Aorta (tissue), 5 donors: ENCODE measurements around the gene CCNL2. TPM values are rescaled to one million over a fixed set of nuclear protein-coding genes. Genes with fewer than 3 reads are reported as not detected.

Experiments used
- ATAC-seq: fragments of 200-7000 bp; cut with Tn5 transposase; one replicate; pipeline ENCODE4 v1.9.1; 2022; ENCODE audit warnings: moderate library complexity; ENCODE audit not compliant: low FRiP score
- DNase-seq, 2 donors: peaks; one replicate each; pipeline ENCODE4 v3.0.0-alpha.2; 2020
- H3K27ac ChIP-seq, 2 donors: one replicate each; pipeline ENCODE4 v1.5.1; 2013; ENCODE audit warnings: low read length in 2 of 2, mild to moderate bottlenecking in 2 of 2, moderate library complexity in 2 of 2, control low read depth in 1 of 2, inconsistent platforms in 1 of 2, low read depth in 1 of 2
- H3K27me3 ChIP-seq, 2 donors: one replicate each; pipeline ENCODE4 v1.6.1; 2013; ENCODE audit warnings: control low read depth in 1 of 2, low read length in 1 of 2, mild to moderate bottlenecking in 1 of 2, moderate library complexity in 1 of 2; ENCODE audit not compliant: insufficient read depth in 2 of 2, control insufficient read depth in 1 of 2
- H3K36me3 ChIP-seq, 2 donors: one replicate each; pipeline ENCODE4 v1.6.1; 2013; ENCODE audit warnings: control low read depth in 1 of 2, low read length in 1 of 2, mild to moderate bottlenecking in 1 of 2; ENCODE audit not compliant: insufficient read depth in 2 of 2, control insufficient read depth in 1 of 2
- H3K4me1 ChIP-seq, 2 donors: one replicate each; pipeline ENCODE4 v1.6.1; 2013; ENCODE audit warnings: low read length in 2 of 2, control low read depth in 1 of 2, mild to moderate bottlenecking in 1 of 2, moderate library complexity in 1 of 2; ENCODE audit not compliant: insufficient read depth in 2 of 2, control insufficient read depth in 1 of 2
- H3K4me3 ChIP-seq, 2 donors: one replicate each; pipeline ENCODE4 v1.5.1; 2013; ENCODE audit warnings: low read length in 2 of 2, control low read depth in 1 of 2, mild to moderate bottlenecking in 1 of 2
- H3K9me3 ChIP-seq: one replicate; pipeline ENCODE4 v1.6.1; 2013; ENCODE audit warnings: mild to moderate bottlenecking, low read length; ENCODE audit not compliant: control insufficient read depth
- WGBS, 2 donors: extraction: QIAGEN DNeasy Blood & Tissue Kit; methylation state at CpG; one replicate each; pipeline ENCODE4 v1.1.7; 2013; 5-methylcytosine and 5-hydroxymethylcytosine counted together
- intact Hi-C, 2 donors: fragments of 100-400 bp; cut with DNase I; formaldehyde crosslinking; loops; one replicate each; pipeline versions ENCODE4 v1.14.2 to v1.15.0; 2022
- polyA plus RNA-seq, 2 donors: library from polyadenylated mRNA; stranded (reverse); fragments of 200-250 nt; gene quantifications; one replicate each; pipeline ENCODE4 v1.2.3, GENCODE V29; 2013
- total RNA-seq, 2 donors: library from RNA; stranded (reverse); fragmentation: NEBNext Ultra II Directional; extraction: Animal tissue kit (Norgen Biotek cat#: 25700); gene quantifications; one replicate each; pipeline ENCODE4 v1.2.1, GENCODE V29; 2021
- donor health status: healthy with polysubstance abuse.
- donor health status: Bipolar disorder and iron deficiency.
- donor health status: DM: no; HTN: no; CAD: no.
- donor health status: DM: no; HTN: no; CAD: no.
- donor health status: DM: yes; HTN: yes; CAD: no.

The CCNL2 gene
- total and polyA plus RNA-seq, 4 donors, result 34.6 to 409 (median 200) TPM

- no peak for ATAC-seq
- no peaks in the 10 kb centered on the region for H3K4me1 ChIP-seq
- WGBS, 2 donors, result 11 to 13% methylated on average over 26 of the region's 26 CpGs
- peak overlapping the region; percentile 82 to 85 for H3K4me3 ChIP-seq
- no peak overlapping the region for H3K27ac ChIP-seq
- no peak for DNase-seq
- intact Hi-C loops, result loop anchor here in 1 of 2 donors (2.0 kb wide), 1 partner anchor 25 kb away; no protein-coding TSS in a partner anchor
- no peaks in the 10 kb centered on the region for H3K36me3 ChIP-seq
- H3K9me3 ChIP-seq, result no peaks in the 10 kb centered on the region
- H3K27me3 ChIP-seq, result no peaks in the 10 kb centered on the region
Observed at GRCh38 chr1:1347663-1348419, 51.3 kb downstream of the CCNL2 start.

GRCh38 chr1:1347026-1347595, 52.0 kb downstream of the CCNL2 start:
- H3K9me3 ChIP-seq, result no peaks in the 10 kb centered on the region
- H3K27me3 ChIP-seq, result no peaks in the 10 kb centered on the region
- DNase-seq, result no peak
- ATAC-seq, result no peak
- no peaks in the 10 kb centered on the region for H3K4me1 ChIP-seq
- H3K36me3 ChIP-seq, result no peaks in the 10 kb centered on the region
- intact Hi-C loops, result no loop called here
- no peak overlapping the region for H3K4me3 ChIP-seq
- no peak overlapping the region for H3K27ac ChIP-seq
- 78 to 82% methylated on average over 10 of the region's 10 CpGs for WGBS, 2 donors

- WGBS, 2 donors, result 87 to 92% methylated on average over 10 of the region's 10 CpGs
- intact Hi-C loops, result no loop called here
- no peak overlapping the region for H3K27ac ChIP-seq
- no peaks in the 10 kb centered on the region for H3K27me3 ChIP-seq
- no peaks in the 10 kb centered on the region for H3K9me3 ChIP-seq
- ATAC-seq (no peak), DNase-seq (no peak)
- peaks cover 0 to 4% of the 10 kb centered on the region in 2 donors for H3K36me3 ChIP-seq
- no peak overlapping the region for H3K4me3 ChIP-seq
- H3K4me1 ChIP-seq, result no peaks in the 10 kb centered on the region
Observed at GRCh38 chr1:1346501-1346890, 52.6 kb downstream of the CCNL2 start.

- H3K4me1 ChIP-seq, result no peaks in the 10 kb centered on the region
- ATAC-seq (no peak), DNase-seq (no peak)
- intact Hi-C loops, result no loop called here
- H3K4me3 ChIP-seq, result no peak overlapping the region
- peaks cover 0 to 4% of the 10 kb centered on the region in 2 donors for H3K36me3 ChIP-seq
- no peaks in the 10 kb centered on the region for H3K27me3 ChIP-seq
- no peaks in the 10 kb centered on the region for H3K9me3 ChIP-seq
- WGBS, 2 donors, result 26 to 41% methylated on average over 11 to 12 of the region's 12 CpGs
- no peak overlapping the region for H3K27ac ChIP-seq
Observed at GRCh38 chr1:1345860-1346500, 53.2 kb downstream of the CCNL2 start.

GRCh38 chr1:1345384-1345783, 53.8 kb downstream of the CCNL2 start:
- H3K36me3 ChIP-seq, result peaks cover 0 to 4% of the 10 kb centered on the region in 2 donors
- DNase-seq, result no peak
- H3K4me1 ChIP-seq, result no peaks in the 10 kb centered on the region
- H3K4me3 ChIP-seq, result no peak overlapping the region
- no peak overlapping the region for H3K27ac ChIP-seq
- WGBS, 2 donors, result 78 to 79% methylated on average over 16 of the region's 16 CpGs
- ATAC-seq, result no peak
- no peaks in the 10 kb centered on the region for H3K27me3 ChIP-seq
- H3K9me3 ChIP-seq, result no peaks in the 10 kb centered on the region
- intact Hi-C loops, result no loop called here

- DNase-seq, result no peak
- ATAC-seq, result no peak
- 67 to 75% methylated on average over 14 to 15 of the region's 15 CpGs for WGBS, 2 donors
- Histone ChIP-seq H3K27me3 (no peaks in the 10 kb centered on the region), H3K4me3 (no peak overlapping the region), H3K36me3 (peaks cover 0 to 4% of the 10 kb centered on the region in 2 donors), H3K27ac (no peak overlapping the region), H3K4me1 (no peaks in the 10 kb centered on the region), H3K9me3 (no peaks in the 10 kb centered on the region)
- intact Hi-C loops, result no loop called here
Observed at GRCh38 chr1:1344655-1345361, 54.3 kb downstream of the CCNL2 start.

- intact Hi-C loops, result no loop called here
- 81 to 87% methylated on average over 24 of the region's 24 CpGs for WGBS, 2 donors
- Histone ChIP-seq H3K27ac (no peak overlapping the region), H3K36me3 (peaks cover 0 to 4% of the 10 kb centered on the region in 2 donors), H3K27me3 (no peaks in the 10 kb centered on the region), H3K9me3 (no peaks in the 10 kb centered on the region), H3K4me3 (no peak overlapping the region), H3K4me1 (no peaks in the 10 kb centered on the region)
- DNase-seq (no peak), ATAC-seq (no peak)
Observed at GRCh38 chr1:1343811-1344421, 55.2 kb downstream of the CCNL2 start.

GRCh38 chr1:1342584-1343115, 56.5 kb downstream of the CCNL2 start:
- no peaks in the 10 kb centered on the region for H3K27me3 ChIP-seq
- 87 to 89% methylated on average over 18 of the region's 18 CpGs for WGBS, 2 donors
- peaks cover 0 to 4% of the 10 kb centered on the region in 2 donors for H3K36me3 ChIP-seq
- no peak overlapping the region for H3K27ac ChIP-seq
- intact Hi-C loops, result no loop called here
- ATAC-seq, result no peak
- no peaks in the 10 kb centered on the region for H3K9me3 ChIP-seq
- no peak for DNase-seq
- no peak overlapping the region for H3K4me3 ChIP-seq
- no peaks in the 10 kb centered on the region for H3K4me1 ChIP-seq
